Neural cell (in vitro differentiated cells): ENCODE measurements around the gene AMOTL2.

Experiments used
- CTCF ChIP-seq: fragments of 450-650 bp; IDR thresholded peaks from 2 replicates; pipeline ENCODE4 v1.5.1; 2014; ENCODE audit warnings: antibody characterized with exemption, mild to moderate bottlenecking, moderate library complexity; ENCODE audit not compliant: poor library complexity, severe bottlenecking
- EP300 ChIP-seq: fragments of 450-650 bp; conservative IDR thresholded peaks from 2 replicates; pipeline ENCODE4 v1.6.1; 2014; ENCODE audit warnings: antibody characterized with exemption, mild to moderate bottlenecking, moderate library complexity; ENCODE audit not compliant: poor library complexity, severe bottlenecking
- EZH2 ChIP-seq: fragments of 200-600, 300-800 bp; shearing (Covaris generic), sonication (generic); IDR thresholded peaks from 2 replicates; pipeline ENCODE4 v1.6.1; 2014; ENCODE audit warnings: antibody characterized with exemption, low read length, borderline replicate concordance, mild to moderate bottlenecking; ENCODE audit not compliant: insufficient read depth, poor library complexity, severe bottlenecking
- MXI1 ChIP-seq: fragments of 450-650 bp; conservative IDR thresholded peaks from 2 replicates; pipeline ENCODE4 v1.6.1; 2014; ENCODE audit warnings: antibody characterized with exemption, mild to moderate bottlenecking; ENCODE audit not compliant: poor library complexity, severe bottlenecking
- POLR2AphosphoS5 ChIP-seq: IDR thresholded peaks from 2 replicates; pipeline ENCODE4 v1.6.1; 2012
- RAD21 ChIP-seq: fragments of 450-650 bp; conservative IDR thresholded peaks from 2 replicates; pipeline ENCODE4 v1.6.1; 2014; ENCODE audit warnings: antibody characterized with exemption, mild to moderate bottlenecking, moderate library complexity
- REST ChIP-seq: IDR thresholded peaks from 2 replicates; pipeline ENCODE4 v1.6.1; 2012; ENCODE audit warnings: borderline replicate concordance

DNA sequence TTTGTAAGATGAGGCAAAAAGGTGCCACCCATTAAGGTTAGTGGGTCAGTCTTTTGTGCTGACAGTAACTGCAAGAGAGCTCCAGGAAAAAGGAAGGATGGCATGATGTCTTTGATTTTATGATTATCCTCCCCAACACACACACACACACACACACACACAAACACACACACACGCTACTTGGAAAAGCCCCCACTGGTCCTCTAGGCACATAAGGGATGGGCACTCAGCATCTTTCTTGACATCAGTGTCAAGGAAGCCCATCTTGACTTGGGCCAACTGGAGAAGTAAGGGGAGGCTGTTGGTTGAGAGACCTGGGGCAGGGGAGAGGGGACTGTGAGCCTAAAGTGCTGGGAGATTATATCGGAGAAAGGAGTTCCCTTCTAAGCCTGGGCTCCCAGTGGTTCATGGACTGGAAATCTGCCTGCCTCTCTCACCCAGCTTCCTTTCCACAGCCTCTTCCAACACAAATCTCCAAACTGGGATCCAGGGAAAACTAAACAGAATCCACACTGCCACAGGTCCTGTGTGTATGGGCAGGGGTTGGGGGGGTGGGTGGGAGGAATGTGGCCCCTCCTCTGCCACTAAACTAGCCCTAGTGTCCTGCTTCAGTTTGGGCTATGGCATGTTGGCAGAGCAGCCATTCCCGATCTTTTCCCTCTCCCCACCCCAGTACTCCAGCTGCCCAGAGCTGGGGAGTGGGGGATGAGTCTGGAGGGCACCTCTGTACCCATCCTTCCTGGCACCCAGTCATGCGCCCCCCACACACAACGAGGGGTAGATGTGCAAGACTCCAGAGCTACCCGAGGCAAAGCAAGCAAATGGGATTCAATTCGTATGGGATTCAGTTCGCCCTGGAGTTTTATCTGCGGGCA is 1.6 kb downstream of the AMOTL2 start:
- TF ChIP-seq CTCF (no peak), EZH2 (no peak), MXI1 (no peak), REST (no peak), POLR2AphosphoS5 (no peak), RAD21 (no peak), EP300 (no peak)
